H9 (cell line): Measurements from ENCODE around the gene C1orf159. TPM values are rescaled to one million over a fixed set of nuclear protein-coding genes. Genes with fewer than 3 reads are reported as not detected.

ENCODE experiments used
- DNase-seq: peaks from one replicate; pipeline ENCODE4 v3.0.0-alpha.2; 2017
- H2AFZ ChIP-seq: one replicate; pipeline ENCODE4 v1.6.1; 2013; ENCODE audit warnings: mild to moderate bottlenecking, low read length, control low read depth, moderate library complexity
- H2AK5ac ChIP-seq: 2 replicates; pipeline ENCODE4 v1.6.1; 2013; ENCODE audit warnings: low read length, control low read depth, mixed read lengths; ENCODE audit not compliant: insufficient read length
- H2BK120ac ChIP-seq: one replicate; pipeline ENCODE4 v1.6.1; 2013; ENCODE audit warnings: low read depth, mild to moderate bottlenecking, low read length, control low read depth, inconsistent platforms; ENCODE audit not compliant: poor library complexity, severe bottlenecking
- H2BK12ac ChIP-seq: 2 replicates; pipeline ENCODE4 v1.6.1; 2013; ENCODE audit warnings: low read length, control low read depth, mixed read lengths, low read depth; ENCODE audit not compliant: insufficient read length
- H2BK15ac ChIP-seq: 2 replicates; pipeline ENCODE4 v1.6.1; 2013; ENCODE audit warnings: low read depth, low read length, control low read depth
- H2BK20ac ChIP-seq: one replicate; pipeline ENCODE4 v1.6.1; 2013; ENCODE audit warnings: low read depth, mild to moderate bottlenecking, low read length, control low read depth, inconsistent platforms; ENCODE audit not compliant: poor library complexity, severe bottlenecking
- H2BK5ac ChIP-seq: 2 replicates; pipeline ENCODE4 v1.6.1; 2013; ENCODE audit warnings: low read length, control low read depth, mixed read lengths; ENCODE audit not compliant: insufficient read length
- H3K14ac ChIP-seq: 2 replicates; pipeline ENCODE4 v1.6.1; 2013; ENCODE audit warnings: low read length, control low read depth; ENCODE audit not compliant: insufficient read depth
- H3K18ac ChIP-seq: 2 replicates; pipeline ENCODE4 v1.6.1; 2013; ENCODE audit warnings: low read depth, mild to moderate bottlenecking, mixed read lengths, low read length, control low read depth; ENCODE audit not compliant: insufficient read length
- H3K23ac ChIP-seq: 2 replicates; pipeline ENCODE4 v1.6.1; 2013; ENCODE audit warnings: low read length, control low read depth, mixed read lengths, low read depth; ENCODE audit not compliant: insufficient read length
- H3K23me2 ChIP-seq: 2 replicates; pipeline ENCODE4 v1.6.1; 2013; ENCODE audit warnings: low read depth, mild to moderate bottlenecking, mixed read lengths, low read length, control low read depth; ENCODE audit not compliant: insufficient read length, poor library complexity, severe bottlenecking
- H3K27ac ChIP-seq: 2 replicates; pipeline ENCODE4 v1.5.1; 2013; ENCODE audit warnings: low read length, control low read depth, mixed read lengths, low read depth; ENCODE audit not compliant: insufficient read length
- H3K27me3 ChIP-seq: 2 replicates; pipeline ENCODE4 v1.6.1; 2013; ENCODE audit warnings: low read length, control low read depth, inconsistent platforms; ENCODE audit not compliant: insufficient read depth
- H3K4ac ChIP-seq: 2 replicates; pipeline ENCODE4 v1.6.1; 2013; ENCODE audit warnings: low read depth, mild to moderate bottlenecking, control low read depth, inconsistent platforms, low read length, moderate library complexity
- H3K4me1 ChIP-seq: 2 replicates; pipeline ENCODE4 v1.6.1; 2013; ENCODE audit warnings: low read length, control low read depth, inconsistent platforms; ENCODE audit not compliant: insufficient read depth
- H3K4me2 ChIP-seq: 2 replicates; pipeline ENCODE4 v1.6.1; 2013; ENCODE audit warnings: low read length, control low read depth, mixed read lengths; ENCODE audit not compliant: insufficient read length, insufficient read depth
- H3K56ac ChIP-seq: 2 replicates; pipeline ENCODE4 v1.6.1; 2013; ENCODE audit warnings: low read depth, mild to moderate bottlenecking, mixed read lengths, low read length, control low read depth; ENCODE audit not compliant: insufficient read length
- H3K79me1 ChIP-seq: 2 replicates; pipeline ENCODE4 v1.6.1; 2013; ENCODE audit warnings: low read depth, mild to moderate bottlenecking, moderate library complexity, low read length, control low read depth, inconsistent platforms; ENCODE audit not compliant: insufficient read depth, poor library complexity, severe bottlenecking
- H3K79me2 ChIP-seq: 2 replicates; pipeline ENCODE4 v1.6.1; 2013; ENCODE audit warnings: low read length, control low read depth, inconsistent platforms; ENCODE audit not compliant: insufficient read depth
- H3K9ac ChIP-seq: 2 replicates; pipeline ENCODE4 v1.6.1; 2013; ENCODE audit warnings: low read length, control low read depth, mixed read lengths; ENCODE audit not compliant: insufficient read length; ENCODE audit errors: extremely low read depth
- H3K9me3 ChIP-seq: one replicate; pipeline ENCODE4 v1.6.1; 2013; ENCODE audit warnings: low read depth, low read length, inconsistent platforms; ENCODE audit not compliant: control insufficient read depth
- H3T11ph ChIP-seq: one replicate; pipeline ENCODE4 v1.6.1; 2013; ENCODE audit warnings: mild to moderate bottlenecking, low read length, control low read depth, inconsistent platforms
- H4K20me1 ChIP-seq: one replicate; pipeline ENCODE4 v1.6.1; 2013; ENCODE audit not compliant: control insufficient read depth, insufficient read length, insufficient read depth
- H4K5ac ChIP-seq: 2 replicates; pipeline ENCODE4 v1.6.1; 2013; ENCODE audit warnings: low read depth, mild to moderate bottlenecking, mixed read lengths, low read length, control low read depth; ENCODE audit not compliant: insufficient read length
- H4K8ac ChIP-seq: replicated peaks from 2 replicates; pipeline ENCODE4 v1.6.1; 2013; ENCODE audit warnings: low read length, control low read depth, mixed read lengths, low read depth; ENCODE audit not compliant: insufficient read length
- H4K91ac ChIP-seq: 2 replicates; pipeline ENCODE4 v1.6.1; 2013; ENCODE audit warnings: low read depth, mild to moderate bottlenecking, moderate library complexity, mixed read lengths, low read length, control low read depth; ENCODE audit not compliant: insufficient read length
- H3K27ac Mint-ChIP-seq, 3 experiments: 2 replicates in 2 of 3; 3 replicates in 1 of 3; pipeline ENCODE4 v1.8.0; 2020 to 2021; ENCODE audit warnings: mixed read lengths in 3 of 3, mild to moderate bottlenecking in 1 of 3, moderate library complexity in 1 of 3
- H3K27me3 Mint-ChIP-seq: 2 replicates; pipeline ENCODE4 v1.8.0; 2021; ENCODE audit warnings: low read depth, mild to moderate bottlenecking, moderate library complexity, mixed read lengths
- H3K36me3 Mint-ChIP-seq, 3 experiments: 2 replicates in 2 of 3; 3 replicates in 1 of 3; pipeline ENCODE4 v1.8.0; 2020 to 2021; ENCODE audit warnings: low read depth in 3 of 3, mixed read lengths in 3 of 3; ENCODE audit not compliant: insufficient read depth in 1 of 3
- H3K4me1 Mint-ChIP-seq, 2 experiments: 2 replicates each; pipeline ENCODE4 v1.8.0; 2020; ENCODE audit warnings: mixed read lengths in 2 of 2
- H3K4me3 Mint-ChIP-seq, 2 experiments: 2 replicates in 1 of 2; 3 replicates in 1 of 2; pipeline ENCODE4 v1.8.0; 2020 to 2021; ENCODE audit warnings: mild to moderate bottlenecking in 2 of 2, mixed read lengths in 2 of 2, moderate library complexity in 1 of 2
- H3K9me3 Mint-ChIP-seq, 2 experiments: 2 replicates in 1 of 2; 3 replicates in 1 of 2; pipeline ENCODE4 v1.8.0; 2020; ENCODE audit warnings: mild to moderate bottlenecking in 2 of 2, mixed read lengths in 2 of 2, moderate library complexity in 1 of 2
- WGBS: extraction: QIAGEN DNeasy Blood & Tissue Kit; methylation state at CpG from one replicate; pipeline ENCODE4 v1.1.7; 2013; ENCODE audit warnings: missing lambda C conversion rate, low lambda C conversion rate, mixed read lengths; ENCODE audit not compliant: insufficient read length; ENCODE audit errors: extremely low coverage; 5-methylcytosine and 5-hydroxymethylcytosine counted together
- total RNA-seq: library from RNA; stranded (reverse); gene quantifications from 2 replicates; pipeline ENCODE4 v1.2.1, GENCODE V29; 2021
- TF ChIP-seq, protein P1 (sequence below): fragments of 200-600 bp; sonication (generic); conservative IDR thresholded peaks from 3 replicates; pipeline ENCODE4 v1.8.0; 2021; ENCODE audit warnings: antibody characterized with exemption, mild to moderate bottlenecking

The C1orf159 gene
- total RNA-seq, 1 experiment from 2014 or later: 12.3 TPM

DNA sequence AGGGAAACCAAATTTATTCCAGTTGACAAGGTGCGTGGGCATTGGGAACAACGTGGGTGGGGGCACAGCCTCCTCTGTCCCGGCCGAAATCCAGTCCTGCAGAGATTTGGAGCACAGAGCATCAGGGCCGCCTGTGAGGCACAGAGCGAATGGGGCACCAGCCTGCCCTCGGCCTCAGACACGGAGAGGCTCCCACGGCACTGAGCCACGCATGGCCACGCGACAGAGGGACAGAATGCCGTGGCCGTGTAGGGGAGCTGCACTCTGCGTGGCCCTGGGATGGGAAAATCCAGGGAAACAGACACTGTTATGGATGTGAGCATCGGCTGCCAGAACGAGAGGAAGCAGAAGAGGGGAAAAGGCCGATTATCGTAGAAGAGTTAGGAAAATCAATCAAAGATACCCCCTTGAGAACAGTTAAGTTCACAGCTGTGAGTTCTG lies 13.5 kb upstream of the C1orf159 start:
- Histone ChIP-seq H2AFZ (no peak overlapping the region), H2BK5ac (no peak overlapping the region), H4K8ac (no peak overlapping the region), H3K9ac (no peak overlapping the region), H3K27me3 (no peaks in the 10 kb centered on the region), H3K23me2 (no peaks in the 10 kb centered on the region), H2AK5ac (no peak overlapping the region), H4K20me1 (no peaks in the 10 kb centered on the region), H4K91ac (no peak overlapping the region), H3K14ac (no peak overlapping the region), H3K56ac (no peak overlapping the region), H3K18ac (no peak overlapping the region), H3K4ac (no peak overlapping the region), H3K4me1 (no peaks in the 10 kb centered on the region), H2BK20ac (no peak overlapping the region), H3K23ac (no peak overlapping the region), H3K79me2 (no peaks in the 10 kb centered on the region), H3K79me1 (no peaks in the 10 kb centered on the region), H4K5ac (no peak overlapping the region), H2BK120ac (no peak overlapping the region), H3T11ph (no peak overlapping the region), H3K27ac (no peak overlapping the region), H2BK12ac (no peak overlapping the region), H3K9me3 (no peaks in the 10 kb centered on the region), H2BK15ac (no peak overlapping the region), H3K4me2 (no peak overlapping the region)
- TF ChIP-seq, protein P1, sequence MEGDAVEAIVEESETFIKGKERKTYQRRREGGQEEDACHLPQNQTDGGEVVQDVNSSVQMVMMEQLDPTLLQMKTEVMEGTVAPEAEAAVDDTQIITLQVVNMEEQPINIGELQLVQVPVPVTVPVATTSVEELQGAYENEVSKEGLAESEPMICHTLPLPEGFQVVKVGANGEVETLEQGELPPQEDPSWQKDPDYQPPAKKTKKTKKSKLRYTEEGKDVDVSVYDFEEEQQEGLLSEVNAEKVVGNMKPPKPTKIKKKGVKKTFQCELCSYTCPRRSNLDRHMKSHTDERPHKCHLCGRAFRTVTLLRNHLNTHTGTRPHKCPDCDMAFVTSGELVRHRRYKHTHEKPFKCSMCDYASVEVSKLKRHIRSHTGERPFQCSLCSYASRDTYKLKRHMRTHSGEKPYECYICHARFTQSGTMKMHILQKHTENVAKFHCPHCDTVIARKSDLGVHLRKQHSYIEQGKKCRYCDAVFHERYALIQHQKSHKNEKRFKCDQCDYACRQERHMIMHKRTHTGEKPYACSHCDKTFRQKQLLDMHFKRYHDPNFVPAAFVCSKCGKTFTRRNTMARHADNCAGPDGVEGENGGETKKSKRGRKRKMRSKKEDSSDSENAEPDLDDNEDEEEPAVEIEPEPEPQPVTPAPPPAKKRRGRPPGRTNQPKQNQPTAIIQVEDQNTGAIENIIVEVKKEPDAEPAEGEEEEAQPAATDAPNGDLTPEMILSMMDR: no peak
- no peaks in the 10 kb centered on the region; a peak in 2 of 5 replicates for H3K9me3 Mint-ChIP-seq
- peaks cover 5 to 7% of the 10 kb centered on the region in 2 experiments; a peak in 3 of 4 replicates for H3K4me1 Mint-ChIP-seq
- no CpG with 5 or more reads among the region's 19 CpGs for WGBS
- no peak overlapping the region for H3K27ac Mint-ChIP-seq
- no peaks in the 10 kb centered on the region for H3K36me3 Mint-ChIP-seq
- H3K27me3 Mint-ChIP-seq: peaks cover 13% of the 10 kb centered on the region
- DNase-seq: no peak
- no peak overlapping the region for H3K4me3 Mint-ChIP-seq
